Measurements from ENCODE around the gene LMF1. TPM values are rescaled to one million over a fixed set of nuclear protein-coding genes. Genes with fewer than 3 reads are reported as not detected.

Gene LMF1
- total and polyA plus RNA-seq, 2 of the 8 experiments (the other 6 are each of a cell fraction or from before 2014, with no cell fraction given): 3.5 to 9.1 TPM

DNA sequence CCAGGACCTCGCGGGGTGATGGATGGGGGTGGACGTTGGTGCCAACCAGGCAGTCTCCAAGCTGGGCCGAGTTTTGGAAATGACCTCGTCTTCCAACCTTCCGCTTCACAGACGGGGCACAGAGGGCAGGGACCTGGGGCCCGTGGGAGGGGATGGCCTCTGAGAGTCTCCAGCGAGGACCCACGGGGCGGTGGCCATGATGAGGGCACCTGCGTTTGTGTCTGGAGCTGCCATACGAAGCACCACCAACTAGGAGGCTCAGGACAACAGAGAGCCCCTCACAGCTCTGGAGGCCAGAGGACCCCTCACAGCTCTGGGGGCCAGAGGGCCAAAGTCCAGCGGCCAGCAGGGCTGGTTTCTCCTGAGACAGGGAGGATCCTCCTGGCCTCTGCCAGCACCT lies 37.3 kb upstream of the LMF1 start:
- CTCF ChIA-PET (ENCODE audit: partially characterized antibody): interaction anchor here (1.5 kb wide), 1 partner anchor 25 kb away, joined by 3 read pairs; no protein-coding TSS in a partner anchor
- POLR2A ChIA-PET (ENCODE audit: partially characterized antibody): no interaction called here
- Histone ChIP-seq H3K4ac (replicated peaks; ENCODE audit: insufficient read length, low read depth, low read length) (no peak overlapping the region), H4K20me1 (replicated peaks in 1 of 2; ENCODE audit: control insufficient read depth in 1 of 2, insufficient read depth in 2 of 2, low read length in 2 of 2) (no peaks in the 10 kb centered on the region), H3K79me2 (ENCODE audit: control insufficient read depth in 1 of 2, insufficient read depth in 2 of 2, low read length in 2 of 2) (no peaks in the 10 kb centered on the region), H2BK12ac (ENCODE audit: low read depth, low read length) (no peak overlapping the region), H3K79me1 (ENCODE audit: low read depth, low read length) (no peaks in the 10 kb centered on the region), H2BK20ac (ENCODE audit: low read length) (no peak overlapping the region), H2BK15ac (ENCODE audit: low read length) (no peak overlapping the region), H3K4me1 (replicated peaks in 1 of 4; ENCODE audit: control insufficient read depth in 3 of 4, insufficient read depth in 4 of 4, low read length in 3 of 4) (0 out of 7 replicates have a peak, but pooled peaks cover 0 to 2% (median 0%) of the 10 kb centered on the region in 4 experiments), H3K27me3 (replicated peaks in 1 of 4; ENCODE audit: control insufficient read depth in 3 of 4, extremely low read depth in 1 of 4, insufficient read depth in 3 of 4, low read length in 3 of 4) (no peaks in the 10 kb centered on the region), H3K4me3 (ENCODE audit: extremely low read depth in 1 of 4, insufficient read depth in 2 of 4, low read depth in 3 of 4, low read length in 4 of 4) (no peak overlapping the region), H3K23ac (ENCODE audit: insufficient read length) (no peak overlapping the region), H4K8ac (ENCODE audit: extremely low read depth, insufficient read depth, low read length) (no peak overlapping the region), H3K14ac (ENCODE audit: insufficient read length) (no peak overlapping the region), H3K23me2 (ENCODE audit: low read depth, low read length) (no peaks in the 10 kb centered on the region), H2AFZ (ENCODE audit: low read length) (no peak overlapping the region), H3K18ac (ENCODE audit: extremely low read depth, low read length) (no peak overlapping the region), H2BK5ac (ENCODE audit: low read depth, low read length) (no peak overlapping the region), H3K36me3 (ENCODE audit: control insufficient read depth in 2 of 4, insufficient read depth in 4 of 4, low read length in 3 of 4) (no peaks in the 10 kb centered on the region), H4K5ac (ENCODE audit: insufficient read length, low read depth, low read length) (no peak overlapping the region), H3K9ac (replicated peaks in 1 of 4; ENCODE audit: extremely low read depth in 1 of 4, low read depth in 3 of 4, low read length in 3 of 4) (no peak overlapping the region), H2AK5ac (ENCODE audit: low read depth, low read length) (no peak overlapping the region), H3K56ac (replicated peaks; ENCODE audit: insufficient read length, low read depth, low read length) (no peak overlapping the region), H2BK120ac (replicated peaks; ENCODE audit: low read depth, low read length) (no peak overlapping the region), H3K4me2 (ENCODE audit: insufficient read depth in 1 of 2, low read depth in 2 of 2, low read length in 2 of 2) (no peak overlapping the region), H4K91ac (replicated peaks; ENCODE audit: insufficient read length, low read length) (no peak overlapping the region), H3K9me3 (ENCODE audit: insufficient read depth in 2 of 2, low read depth in 1 of 2, low read length in 1 of 2) (no peaks in the 10 kb centered on the region), H3K27ac (ENCODE audit: low read depth, low read length) (no peak overlapping the region)
- DNase-seq (ENCODE audit: low read depth in 1 of 2, low spot score in 2 of 2) (no peak), FAIRE-seq (no peak)
- WGBS, 2 experiments (ENCODE audit: extremely low coverage in 1 of 2, insufficient coverage in 1 of 2, insufficient read length in 1 of 2, insufficient replicate concordance in 2 of 2, low coverage in 1 of 2, low lambda C conversion rate in 2 of 2, missing lambda C conversion rate in 1 of 2): 87% methylated on average over 10 of the region's 14 CpGs; no CpG with 5 or more reads in 1 of the 2 experiments

Data from H1 (cell line).